ENCODE data around the gene HLA-G.

DNA sequence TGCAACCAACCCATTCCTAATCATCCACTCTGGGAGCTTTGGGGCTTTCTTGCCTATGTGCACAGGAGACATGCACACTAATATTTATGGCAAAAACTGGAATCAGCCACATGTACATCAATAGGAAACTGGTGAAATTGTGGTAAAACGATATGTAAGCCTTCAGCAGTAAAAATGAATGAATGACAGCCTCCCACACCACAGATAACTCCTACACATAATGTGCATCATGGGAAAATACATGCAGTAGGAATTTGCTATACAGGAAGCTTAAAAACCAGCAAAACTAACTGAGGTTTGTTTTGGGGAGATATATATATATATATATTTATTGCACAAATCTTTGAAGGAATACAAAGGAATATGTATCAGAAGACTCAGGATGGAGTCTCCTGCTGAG, 47.6 kb downstream of the HLA-G start:
- no peak for TF ChIP-seq EZH2 (IDR thresholded peaks at IDR 0.05; ENCODE audit: insufficient read depth, poor library complexity, severe bottlenecking)
- TF ChIP-seq EZH2phosphoT487 (IDR thresholded peaks at IDR 0.05; ENCODE audit: insufficient read depth, low read depth): no peak
